Measurements from ENCODE around the gene MS4A6E.

MS4A6E gene

DNA sequence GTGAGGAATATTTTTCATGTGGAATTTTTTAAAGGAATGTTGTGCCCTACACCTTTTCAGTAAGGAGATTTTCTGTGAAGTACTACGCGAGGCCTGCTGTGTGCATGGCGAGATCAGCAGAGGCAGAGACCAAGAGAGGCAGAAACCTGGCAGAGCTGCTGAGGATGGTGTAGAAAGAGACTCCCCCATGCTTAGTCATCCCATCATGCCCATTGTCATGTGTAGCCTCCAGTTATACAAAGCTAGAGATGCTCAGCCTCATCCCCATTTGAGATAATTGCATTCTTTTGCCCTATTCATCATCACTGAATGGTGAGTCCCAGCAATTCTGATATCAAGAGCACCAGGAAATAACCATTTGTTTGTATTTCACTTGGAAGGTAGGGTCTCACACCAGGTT is 48.3 kb downstream of the MS4A6E start:
- DNase-seq (ENCODE audit: low spot score): no peak

DNA sequence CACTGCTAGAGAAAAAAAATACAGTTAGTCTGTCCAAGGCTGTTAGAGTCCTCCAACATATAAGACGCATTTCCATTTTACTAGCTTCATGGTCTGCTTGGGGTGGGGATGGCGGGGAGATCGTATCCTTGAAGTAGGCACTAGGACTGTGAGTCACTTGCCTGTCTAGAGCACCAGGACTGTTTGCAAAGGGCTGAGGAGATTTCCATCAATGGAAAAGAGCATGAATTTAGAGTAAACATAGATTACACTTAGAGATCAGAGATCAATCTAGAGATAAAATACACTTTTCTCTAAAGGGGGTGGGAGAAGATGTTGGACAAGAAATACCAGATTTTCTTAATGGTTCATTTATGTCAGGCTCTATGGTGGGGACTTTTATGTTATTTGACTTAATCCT is 49.5 kb downstream of the MS4A6E start:
- DNase-seq (ENCODE audit: low spot score): no peak

DNA sequence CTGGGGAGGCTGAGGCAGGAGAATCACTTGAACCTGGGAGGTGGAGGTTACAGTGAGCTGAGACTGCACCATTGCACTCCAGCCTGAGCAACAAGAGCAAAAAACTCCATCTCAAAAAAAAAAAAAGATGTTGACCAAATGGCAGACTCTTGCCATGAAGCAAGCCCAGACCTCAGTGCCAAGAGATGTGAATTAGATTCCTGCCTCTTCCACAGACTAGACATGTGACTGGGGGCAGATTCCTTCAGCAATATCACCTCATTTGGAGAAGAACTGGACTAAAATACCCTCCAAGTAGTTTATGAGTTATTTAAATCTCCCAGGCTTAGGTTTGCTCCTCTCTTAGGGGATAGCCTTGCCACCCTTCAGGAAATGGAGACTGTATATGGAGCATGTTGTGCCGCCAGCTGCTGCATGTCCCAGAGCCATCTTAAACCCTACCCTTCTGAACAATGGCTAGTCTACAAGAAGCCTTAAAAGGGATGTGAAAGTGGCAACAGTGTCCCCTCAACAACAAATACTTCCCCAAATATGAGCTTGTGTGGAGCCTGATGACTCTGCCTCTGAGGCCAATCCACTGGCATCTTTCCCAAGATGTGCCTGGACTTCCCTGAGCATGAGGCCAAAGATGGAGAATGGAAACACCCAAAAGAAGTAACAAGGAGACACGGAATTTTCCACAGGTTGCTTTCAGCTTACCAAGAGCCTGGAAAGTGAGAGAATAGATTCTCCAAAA is 50.5 kb downstream of the MS4A6E start:
- no peak for DNase-seq (ENCODE audit: low spot score)

GRCh38 chr11:60378354-60378753 is 51.3 kb downstream of the MS4A6E start, which contains the start of gene MS4A7:
Gene MS4A7 (plus strand): TSS chr11:60378532. CDS start chr11:60383142, 4,610 bp downstream.
- DNase-seq (ENCODE audit: low spot score): no peak

DNA sequence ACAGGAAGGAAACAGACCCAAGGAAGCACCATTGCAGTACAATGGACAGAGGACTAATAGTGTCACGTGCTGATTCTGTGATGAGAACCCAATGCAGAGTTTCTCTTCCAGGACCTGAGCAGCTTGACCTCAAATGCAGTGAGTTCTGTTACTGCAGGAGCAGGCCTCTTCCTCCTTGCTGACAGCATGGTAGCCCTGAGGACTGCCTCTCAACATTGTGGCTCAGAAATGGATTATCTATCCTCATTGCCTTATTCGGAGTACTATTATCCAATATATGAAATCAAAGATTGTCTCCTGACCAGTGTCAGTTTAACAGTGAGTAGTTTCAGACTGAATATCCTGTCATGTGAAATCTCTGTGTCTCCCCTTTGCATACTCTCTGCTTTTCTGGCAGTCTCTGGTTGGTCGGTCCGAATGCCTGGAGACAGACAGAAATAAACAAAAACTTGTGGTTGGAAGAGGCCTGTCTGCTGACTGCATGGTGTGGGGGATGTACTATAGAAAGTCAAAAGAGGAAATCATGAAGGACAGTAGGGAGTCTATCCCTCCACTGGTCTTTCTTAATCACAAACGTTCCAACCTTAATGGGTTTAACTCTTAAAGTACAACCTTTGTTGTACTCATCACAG is 62.3 kb downstream of the MS4A6E start:
- no peak for DNase-seq (ENCODE audit: low spot score)

- no peak for DNase-seq (ENCODE audit: low spot score)
Measured at GRCh38 chr11:60390419-60390818, 63.4 kb downstream of the MS4A6E start.
